HG03045 (cell line): ENCODE data around the gene SGSM2.

Experiments used
- ATAC-seq: cut with Tn5 transposase; IDR thresholded peaks from one replicate; pipeline ENCODE4 v1.9.1; 2021; ENCODE audit warnings: mild to moderate bottlenecking, moderate library complexity; ENCODE audit not compliant: unreplicated experiment

Gene SGSM2

GRCh38 chr17:2366747-2367494 lies 29.6 kb downstream of the SGSM2 start:
- no peak for ATAC-seq

- no peak for ATAC-seq
These were observed 31.1 kb downstream of the SGSM2 start for GRCh38 chr17:2368359-2368758.

GRCh38 chr17:2369039-2369438 lies 31.7 kb downstream of the SGSM2 start:
- no peak for ATAC-seq

GRCh38 chr17:2369551-2370210 lies 32.4 kb downstream of the SGSM2 start:
- ATAC-seq, result no peak

- no peak for ATAC-seq
These were observed 32.9 kb downstream of the SGSM2 start for GRCh38 chr17:2370211-2370589.

- ATAC-seq, result no peak
These were observed 34.2 kb downstream of the SGSM2 start for GRCh38 chr17:2371183-2372130.

- ATAC-seq, result no peak
These were observed 34.9 kb downstream of the SGSM2 start for GRCh38 chr17:2372180-2372579.

GRCh38 chr17:2372681-2373080 lies 35.4 kb downstream of the SGSM2 start:
- no peak for ATAC-seq

- no peak for ATAC-seq
These were observed 35.9 kb downstream of the SGSM2 start for GRCh38 chr17:2373179-2373578.

- ATAC-seq, result no peak
These were observed 37.4 kb downstream of the SGSM2 start for GRCh38 chr17:2374549-2375285.

- no peak for ATAC-seq
These were observed 38.1 kb downstream of the SGSM2 start for GRCh38 chr17:2375406-2375805.

GRCh38 chr17:2376107-2376506 lies 38.8 kb downstream of the SGSM2 start:
- no peak for ATAC-seq

- no peak for ATAC-seq
These were observed 40.4 kb downstream of the SGSM2 start for GRCh38 chr17:2377659-2378058.

- ATAC-seq, result no peak
These were observed 41.6 kb downstream of the SGSM2 start for GRCh38 chr17:2378905-2379304.

- no peak for ATAC-seq
These were observed 42.4 kb downstream of the SGSM2 start for GRCh38 chr17:2379489-2380225.

GRCh38 chr17:2380226-2380922 lies 43.1 kb downstream of the SGSM2 start:
- ATAC-seq, result no peak

- no peak for ATAC-seq
These were observed 43.8 kb downstream of the SGSM2 start for GRCh38 chr17:2380950-2381649.

- no peak for ATAC-seq
These were observed 46.4 kb downstream of the SGSM2 start for GRCh38 chr17:2383628-2384167.
